ENCODE results near the gene ADAM21.

ADAM21 gene

DNA sequence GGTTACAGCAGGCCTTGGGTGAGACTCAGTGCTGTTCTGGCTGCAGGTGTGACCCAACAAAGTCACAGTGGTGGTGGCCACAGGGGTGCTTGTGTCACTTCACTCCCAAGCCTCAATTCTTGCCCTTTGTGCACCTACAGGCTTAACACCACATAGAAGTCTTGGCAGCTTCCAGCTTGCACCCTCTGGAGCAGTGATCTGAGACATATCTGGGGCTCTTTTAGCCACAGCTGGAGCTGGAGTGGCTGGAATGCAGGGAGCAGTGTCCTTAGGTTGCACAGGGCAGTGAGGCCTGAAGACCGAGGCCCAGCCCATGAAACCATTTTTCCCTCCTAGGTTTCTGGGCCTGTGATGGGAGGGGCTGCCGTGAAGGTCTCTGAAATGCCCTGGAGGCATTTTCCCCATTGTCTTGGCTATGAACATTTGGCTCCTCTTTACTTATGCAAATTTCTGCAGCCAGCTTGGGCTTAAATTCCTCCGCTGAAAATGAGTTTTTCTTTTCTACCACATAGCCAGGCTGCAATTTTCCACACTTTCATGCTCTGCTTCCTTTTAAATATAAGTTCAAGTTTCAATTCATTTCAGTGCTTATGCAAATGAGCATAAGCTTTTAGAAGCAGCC lies 37.7 kb downstream of the ADAM21 start:
- DNase-seq = no peak

DNA sequence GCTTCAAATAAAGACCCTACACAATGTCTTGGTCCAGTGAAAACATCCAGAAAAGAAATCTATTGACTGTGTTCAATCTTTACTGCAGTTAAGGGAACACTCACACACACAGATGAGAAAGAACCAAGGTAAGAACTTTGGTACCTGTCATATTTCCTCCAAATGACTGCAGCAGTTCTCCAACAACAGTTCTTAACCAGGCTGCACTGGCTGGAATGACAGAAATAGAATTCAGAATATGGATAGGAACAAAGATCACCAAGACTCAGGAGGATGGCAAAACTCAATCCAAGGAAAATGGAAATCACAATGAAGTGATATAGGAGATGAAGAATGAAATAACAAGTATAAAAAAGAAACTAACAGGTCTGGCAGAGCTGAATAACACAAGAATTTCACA lies 46.2 kb downstream of the ADAM21 start:
- no peak for DNase-seq
